ENCODE measurements around the gene MYBPC2. TPM values are rescaled to one million over a fixed set of nuclear protein-coding genes. Genes with fewer than 3 reads are reported as not detected.

MYBPC2 gene
- total RNA-seq, 1 donor from 2014 or later = not detected

GRCh38 chr19:50481351-50482149 lies 48.9 kb downstream of the MYBPC2 start:
- no peak for DNase-seq

GRCh38 chr19:50482271-50482855 lies 49.7 kb downstream of the MYBPC2 start:
- DNase-seq = no peak

- DNase-seq = no peak
Measured at GRCh38 chr19:50482916-50483315, 50.2 kb downstream of the MYBPC2 start.

- DNase-seq = no peak
Measured at GRCh38 chr19:50485284-50485955, 52.7 kb downstream of the MYBPC2 start.

- DNase-seq = no peak
Measured at GRCh38 chr19:50486823-50487515, 54.3 kb downstream of the MYBPC2 start.

GRCh38 chr19:50488389-50489194 lies 55.9 kb downstream of the MYBPC2 start:
- DNase-seq = no peak

- no peak for DNase-seq
Measured at GRCh38 chr19:50489461-50490011, 56.8 kb downstream of the MYBPC2 start.

- no peak for DNase-seq
Measured at GRCh38 chr19:50490411-50490811, 57.7 kb downstream of the MYBPC2 start.

- no peak for DNase-seq
Measured at GRCh38 chr19:50490991-50491472, 58.3 kb downstream of the MYBPC2 start.

- DNase-seq = no peak
Measured at GRCh38 chr19:50492303-50493052, 59.8 kb downstream of the MYBPC2 start.

GRCh38 chr19:50493171-50493570 lies 60.5 kb downstream of the MYBPC2 start:
- DNase-seq = no peak

- no peak for DNase-seq
Measured at GRCh38 chr19:50494186-50495019, 61.7 kb downstream of the MYBPC2 start.

GRCh38 chr19:50495020-50495531 lies 62.4 kb downstream of the MYBPC2 start:
- no peak for DNase-seq

- peak; percentile 88 for DNase-seq
Measured at GRCh38 chr19:50496189-50497021, 63.7 kb downstream of the MYBPC2 start.

- DNase-seq = no peak
Measured at GRCh38 chr19:50497022-50497405, 64.3 kb downstream of the MYBPC2 start.

- DNase-seq = no peak
Measured at GRCh38 chr19:50498219-50499056, 65.7 kb downstream of the MYBPC2 start.

- peak; percentile 21 for DNase-seq
Measured at GRCh38 chr19:50500060-50500752, 67.5 kb downstream of the MYBPC2 start.

All from occipital lobe (tissue), 2 donors.